ENCODE results near the gene AAR2.

The AAR2 gene

GRCh38 chr20:36284751-36285150 is 48.5 kb downstream of the AAR2 start:
- Histone ChIP-seq H3K4me2 (ENCODE audit: insufficient read depth, low read length) (no peak overlapping the region), H3K9me3 (ENCODE audit: insufficient read depth, low read length, severe bottlenecking) (no peaks in the 10 kb centered on the region), H3K27me3 (ENCODE audit: insufficient read depth, low read length, poor library complexity) (peaks cover 5% of the 10 kb centered on the region), H3K36me3 (ENCODE audit: insufficient read depth, low read length) (no peaks in the 10 kb centered on the region), H4K20me1 (ENCODE audit: insufficient read depth, low read length) (no peaks in the 10 kb centered on the region), H3K79me2 (ENCODE audit: insufficient read depth, low read length) (no peaks in the 10 kb centered on the region), H2AFZ (ENCODE audit: low read depth, low read length) (no peak overlapping the region), H3K9ac (ENCODE audit: low read depth, low read length) (no peak overlapping the region), H3K4me3 (ENCODE audit: low read depth in 1 of 2, low read length in 2 of 2) (no peak overlapping the region), H3K27ac (ENCODE audit: low read length) (no peak overlapping the region), H3K4me1 (ENCODE audit: insufficient read depth, low read length) (no peaks in the 10 kb centered on the region)
- TF ChIP-seq, protein P1, sequence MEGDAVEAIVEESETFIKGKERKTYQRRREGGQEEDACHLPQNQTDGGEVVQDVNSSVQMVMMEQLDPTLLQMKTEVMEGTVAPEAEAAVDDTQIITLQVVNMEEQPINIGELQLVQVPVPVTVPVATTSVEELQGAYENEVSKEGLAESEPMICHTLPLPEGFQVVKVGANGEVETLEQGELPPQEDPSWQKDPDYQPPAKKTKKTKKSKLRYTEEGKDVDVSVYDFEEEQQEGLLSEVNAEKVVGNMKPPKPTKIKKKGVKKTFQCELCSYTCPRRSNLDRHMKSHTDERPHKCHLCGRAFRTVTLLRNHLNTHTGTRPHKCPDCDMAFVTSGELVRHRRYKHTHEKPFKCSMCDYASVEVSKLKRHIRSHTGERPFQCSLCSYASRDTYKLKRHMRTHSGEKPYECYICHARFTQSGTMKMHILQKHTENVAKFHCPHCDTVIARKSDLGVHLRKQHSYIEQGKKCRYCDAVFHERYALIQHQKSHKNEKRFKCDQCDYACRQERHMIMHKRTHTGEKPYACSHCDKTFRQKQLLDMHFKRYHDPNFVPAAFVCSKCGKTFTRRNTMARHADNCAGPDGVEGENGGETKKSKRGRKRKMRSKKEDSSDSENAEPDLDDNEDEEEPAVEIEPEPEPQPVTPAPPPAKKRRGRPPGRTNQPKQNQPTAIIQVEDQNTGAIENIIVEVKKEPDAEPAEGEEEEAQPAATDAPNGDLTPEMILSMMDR (IDR thresholded peaks at IDR 0.05; ENCODE audit: borderline replicate concordance, extremely low read depth, low read length, poor library complexity, severe bottlenecking): no peak
- no peak for TF ChIP-seq EZH2 (IDR thresholded peaks at IDR 0.05; ENCODE audit: borderline replicate concordance, low read depth, low read length, severe bottlenecking)
- ATAC-seq (ENCODE audit: insufficient read depth, low read depth) (no peak), DNase-seq (no peak)

DNA sequence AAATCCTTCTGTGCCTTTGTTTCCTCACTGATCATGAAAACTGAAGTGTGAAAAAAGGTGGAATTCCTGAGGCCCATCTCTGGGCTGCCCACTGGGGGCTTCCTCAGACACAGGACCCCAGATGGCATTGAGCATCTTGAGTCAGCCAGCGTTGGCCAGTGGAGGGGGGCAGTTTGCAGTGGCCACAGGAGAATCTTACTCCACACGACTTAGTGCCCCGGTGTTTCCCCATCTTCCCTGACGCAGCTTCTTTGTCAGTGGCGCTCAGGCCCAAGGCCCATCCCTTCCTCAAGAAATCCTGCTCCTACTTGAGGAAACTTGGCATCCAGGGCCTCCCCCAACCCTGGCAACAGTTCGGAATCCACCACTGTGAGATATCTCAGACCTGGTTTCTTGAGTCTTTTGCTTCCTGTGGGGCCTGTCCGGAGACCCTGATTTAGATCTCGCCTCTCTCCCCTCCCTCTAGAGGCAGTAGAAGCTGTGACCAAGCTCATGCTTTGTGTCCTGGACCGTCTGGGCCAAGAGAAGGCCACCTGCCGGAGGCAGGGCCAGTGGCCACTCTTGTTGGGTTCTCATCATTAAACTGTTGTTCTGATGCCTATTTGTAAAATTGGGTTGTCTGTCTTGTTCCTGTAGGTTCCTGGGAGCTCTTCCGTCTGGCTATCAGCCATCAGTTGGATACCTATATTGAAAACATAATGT is 49.6 kb downstream of the AAR2 start:
- Histone ChIP-seq H3K4me2 (ENCODE audit: insufficient read depth, low read length) (no peak overlapping the region), H3K79me2 (ENCODE audit: insufficient read depth, low read length) (no peaks in the 10 kb centered on the region), H2AFZ (ENCODE audit: low read depth, low read length) (no peak overlapping the region), H3K36me3 (ENCODE audit: insufficient read depth, low read length) (no peaks in the 10 kb centered on the region), H3K4me1 (ENCODE audit: insufficient read depth, low read length) (no peaks in the 10 kb centered on the region), H3K27me3 (ENCODE audit: insufficient read depth, low read length, poor library complexity) (peaks cover 5% of the 10 kb centered on the region), H3K4me3 (ENCODE audit: low read depth in 1 of 2, low read length in 2 of 2) (no peak overlapping the region), H3K9ac (ENCODE audit: low read depth, low read length) (no peak overlapping the region), H3K9me3 (ENCODE audit: insufficient read depth, low read length, severe bottlenecking) (no peaks in the 10 kb centered on the region), H4K20me1 (ENCODE audit: insufficient read depth, low read length) (no peaks in the 10 kb centered on the region), H3K27ac (ENCODE audit: low read length) (no peak overlapping the region)
- DNase-seq: no peak
- TF ChIP-seq EZH2 (IDR thresholded peaks at IDR 0.05; ENCODE audit: borderline replicate concordance, low read depth, low read length, severe bottlenecking): no peak
- TF ChIP-seq, protein P1 (IDR thresholded peaks at IDR 0.05; ENCODE audit: borderline replicate concordance, extremely low read depth, low read length, poor library complexity, severe bottlenecking): no peak
- no peak for ATAC-seq (ENCODE audit: insufficient read depth, low read depth)

GRCh38 chr20:36297656-36298055 is 61.4 kb downstream of the AAR2 start:
- no peaks in the 10 kb centered on the region for H3K9me3 ChIP-seq (ENCODE audit: insufficient read depth, low read length, severe bottlenecking)
- H2AFZ ChIP-seq (ENCODE audit: low read depth, low read length): no peak overlapping the region
- no peaks in the 10 kb centered on the region for H3K79me2 ChIP-seq (ENCODE audit: insufficient read depth, low read length)
- no peaks in the 10 kb centered on the region for H3K4me1 ChIP-seq (ENCODE audit: insufficient read depth, low read length)
- no peak overlapping the region for H3K27ac ChIP-seq (ENCODE audit: low read length)
- no peaks in the 10 kb centered on the region for H3K36me3 ChIP-seq (ENCODE audit: insufficient read depth, low read length)
- H3K27me3 ChIP-seq (ENCODE audit: insufficient read depth, low read length, poor library complexity): peaks cover 12% of the 10 kb centered on the region
- ATAC-seq (ENCODE audit: insufficient read depth, low read depth) (no peak), DNase-seq (no peak)
- H3K9ac ChIP-seq (ENCODE audit: low read depth, low read length): no peak overlapping the region
- no peak for TF ChIP-seq EZH2 (IDR thresholded peaks at IDR 0.05; ENCODE audit: borderline replicate concordance, low read depth, low read length, severe bottlenecking)
- TF ChIP-seq, protein P1 (IDR thresholded peaks at IDR 0.05; ENCODE audit: borderline replicate concordance, extremely low read depth, low read length, poor library complexity, severe bottlenecking): no peak
- peaks cover 3% of the 10 kb centered on the region; the same call in 1 of the 2 replicates for H4K20me1 ChIP-seq (ENCODE audit: insufficient read depth, low read length)
- H3K4me2 ChIP-seq (ENCODE audit: insufficient read depth, low read length): no peak overlapping the region
- no peak overlapping the region for H3K4me3 ChIP-seq (ENCODE audit: low read depth in 1 of 2, low read length in 2 of 2)

Data from DND-41 (cell line).